HG02571 (cell line): ENCODE measurements around the gene SPATS2.
"Not testable (repeated sequence)": the region's sequence is repeated elsewhere in the genome, so short reads cannot be mapped to it uniquely, and the experiment has no call there.

Experiments
- ATAC-seq: cut with Tn5 transposase; IDR thresholded peaks from one replicate; pipeline ENCODE4 v1.9.1; 2021; ENCODE audit warnings: mild to moderate bottlenecking, moderate library complexity; ENCODE audit not compliant: unreplicated experiment

SPATS2 gene

GRCh38 chr12:49367381-49368239, at the start of gene SPATS2:
SPATS2 (plus strand) TSS chr12:49367462; CDS start chr12:49461013, 93,551 bp downstream.
- no peak for ATAC-seq

GRCh38 chr12:49320411-49321103, 46.7 kb upstream of the SPATS2 start:
- not testable (repeated sequence) for ATAC-seq

- ATAC-seq: no peak
These were observed 44.9 kb upstream of the SPATS2 start for GRCh38 chr12:49322367-49322707.

- ATAC-seq: peak; percentile 97
These were observed 44.3 kb upstream of the SPATS2 start, which contains the start of gene TROAP for GRCh38 chr12:49322708-49323523. TROAP (plus strand) TSS chr12:49323255; CDS start chr12:49323609, 354 bp downstream.

- ATAC-seq: no peak
These were observed 43.7 kb upstream of the SPATS2 start for GRCh38 chr12:49323524-49324097.

GRCh38 chr12:49325606-49326005, 41.7 kb upstream of the SPATS2 start:
- no peak for ATAC-seq

GRCh38 chr12:49327368-49327767, 39.9 kb upstream of the SPATS2 start:
- no peak for ATAC-seq

GRCh38 chr12:49327887-49328286, 39.4 kb upstream of the SPATS2 start:
- no peak for ATAC-seq

GRCh38 chr12:49328816-49329215, 38.4 kb upstream of the SPATS2 start:
- no peak for ATAC-seq

- ATAC-seq: no peak
These were observed 37.1 kb upstream of the SPATS2 start for GRCh38 chr12:49330032-49330619.

- no peak for ATAC-seq
These were observed 36.5 kb upstream of the SPATS2 start for GRCh38 chr12:49330631-49331379.

- no peak for ATAC-seq
These were observed 35.7 kb upstream of the SPATS2 start for GRCh38 chr12:49331380-49332222.

GRCh38 chr12:49332441-49332861, 34.8 kb upstream of the SPATS2 start:
- no peak for ATAC-seq

GRCh38 chr12:49332891-49333371, 34.3 kb upstream of the SPATS2 start:
- ATAC-seq: no peak

- not testable (repeated sequence) for ATAC-seq
These were observed 33.5 kb upstream of the SPATS2 start for GRCh38 chr12:49333778-49334177.

GRCh38 chr12:49334226-49334625, 33.0 kb upstream of the SPATS2 start:
- ATAC-seq: no peak

GRCh38 chr12:49334681-49335080, 32.6 kb upstream of the SPATS2 start:
- no peak for ATAC-seq

- no peak for ATAC-seq
These were observed 31.9 kb upstream of the SPATS2 start for GRCh38 chr12:49335118-49335954.
